ENCODE results near the gene FCRLB. TPM values are rescaled to one million over a fixed set of nuclear protein-coding genes. Genes with fewer than 3 reads are reported as not detected.

Gene FCRLB
- total and polyA plus RNA-seq, 2 experiments from 2014 or later = 0.37 to 0.56 TPM

GRCh38 chr1:161706113-161706481, 15.2 kb upstream of the FCRLB start:
- H3K9me3 Mint-ChIP-seq = no peaks in the 10 kb centered on the region
- no peaks in the 10 kb centered on the region for H4K20me1 ChIP-seq (replicated peaks; ENCODE audit: insufficient read depth)
- no peak overlapping the region for H3K27ac Mint-ChIP-seq
- peaks cover 4% of the 10 kb centered on the region; the same call in 1 of the 2 replicates for H3K9me2 ChIP-seq (ENCODE audit: insufficient read depth)
- no peaks in the 10 kb centered on the region for H3F3A ChIP-seq (replicated peaks; ENCODE audit: low read depth)
- no peaks in the 10 kb centered on the region for H3K27me3 Mint-ChIP-seq (ENCODE audit: insufficient read depth, low read depth, poor library complexity)
- H3K27ac ChIP-seq (ENCODE audit: low read depth) = no peak overlapping the region
- H3K79me2 ChIP-seq (replicated peaks; ENCODE audit: insufficient read depth) = no peaks in the 10 kb centered on the region
- peaks cover 18% of the 10 kb centered on the region for H3K4me1 Mint-ChIP-seq
- no peaks in the 10 kb centered on the region for H3K36me3 Mint-ChIP-seq (ENCODE audit: low read depth)
- H3K4me3 Mint-ChIP-seq = no peak overlapping the region
- no peak overlapping the region for H3K4me2 ChIP-seq
- no peak for TF ChIP-seq POLR2AphosphoS5 (IDR thresholded peaks at IDR 0.05; ENCODE audit: low read depth)
- TF ChIP-seq EZH2 (IDR thresholded peaks at IDR 0.05; ENCODE audit: low read depth, unreplicated experiment) = no peak
- no peak for TF ChIP-seq EZH2phosphoT487 (IDR thresholded peaks at IDR 0.05; ENCODE audit: unreplicated experiment)
- TF ChIP-seq REST (IDR thresholded peaks at IDR 0.05; ENCODE audit: unreplicated experiment) = no peak
- TF ChIP-seq CREB1 (CRISPR knock-in tag; IDR thresholded peaks at IDR 0.05; ENCODE audit: low read depth) = no peak
- no peak for TF ChIP-seq ZNF114 (CRISPR knock-in tag; IDR thresholded peaks at IDR 0.05)
- TF ChIP-seq STAT1 (IDR thresholded peaks at IDR 0.05; ENCODE audit: unreplicated experiment) = no peak
- no peak for TF ChIP-seq CTCF (conservative IDR thresholded peaks at IDR 0.05; ENCODE audit: low read depth in 2 of 2)
- no peak for TF ChIP-seq ZNF331 (CRISPR knock-in tag; IDR thresholded peaks at IDR 0.05; ENCODE audit: low read depth)
- TF ChIP-seq JUNB (IDR thresholded peaks at IDR 0.05; ENCODE audit: unreplicated experiment) = no peak
- no peak for TF ChIP-seq NANOG (IDR thresholded peaks at IDR 0.05; ENCODE audit: borderline replicate concordance)
- TF ChIP-seq ZNF462 (CRISPR knock-in tag; IDR thresholded peaks at IDR 0.05) = no peak
- TF ChIP-seq ETS1 (IDR thresholded peaks at IDR 0.05) = no peak
- H3K4me1 ChIP-seq (ENCODE audit: insufficient read depth) = no peaks in the 10 kb centered on the region
- DNase-seq (ENCODE audit: low spot score) = no peak
- H2AFZ ChIP-seq = no peak overlapping the region
- no peaks in the 10 kb centered on the region for H3K27me3 ChIP-seq (ENCODE audit: insufficient read depth)
- no peak overlapping the region for H3K4me3 ChIP-seq
- no peaks in the 10 kb centered on the region for H3K36me3 ChIP-seq (ENCODE audit: insufficient read depth)
- ATAC-seq = no peak

Data from GM23338 (cell line).